NCI-H446 (cell line): ENCODE data around the gene LRP1B.
A peak's percentile ranks its signal among the peaks of the same experiment; 100 is the strongest.

Source experiments
- DNase-seq, 2 experiments: peaks; one replicate each; lab custom pipeline; 2025; lab: John Stamatoyannopoulos, UW

The LRP1B gene

GRCh38 chr2:141517180-141517851, 613.5 kb downstream of the LRP1B start:
- DNase-seq: no peak

GRCh38 chr2:141515931-141516330, 614.9 kb downstream of the LRP1B start:
- no peak for DNase-seq

GRCh38 chr2:141513853-141514252, 617.0 kb downstream of the LRP1B start:
- no peak for DNase-seq

DNA sequence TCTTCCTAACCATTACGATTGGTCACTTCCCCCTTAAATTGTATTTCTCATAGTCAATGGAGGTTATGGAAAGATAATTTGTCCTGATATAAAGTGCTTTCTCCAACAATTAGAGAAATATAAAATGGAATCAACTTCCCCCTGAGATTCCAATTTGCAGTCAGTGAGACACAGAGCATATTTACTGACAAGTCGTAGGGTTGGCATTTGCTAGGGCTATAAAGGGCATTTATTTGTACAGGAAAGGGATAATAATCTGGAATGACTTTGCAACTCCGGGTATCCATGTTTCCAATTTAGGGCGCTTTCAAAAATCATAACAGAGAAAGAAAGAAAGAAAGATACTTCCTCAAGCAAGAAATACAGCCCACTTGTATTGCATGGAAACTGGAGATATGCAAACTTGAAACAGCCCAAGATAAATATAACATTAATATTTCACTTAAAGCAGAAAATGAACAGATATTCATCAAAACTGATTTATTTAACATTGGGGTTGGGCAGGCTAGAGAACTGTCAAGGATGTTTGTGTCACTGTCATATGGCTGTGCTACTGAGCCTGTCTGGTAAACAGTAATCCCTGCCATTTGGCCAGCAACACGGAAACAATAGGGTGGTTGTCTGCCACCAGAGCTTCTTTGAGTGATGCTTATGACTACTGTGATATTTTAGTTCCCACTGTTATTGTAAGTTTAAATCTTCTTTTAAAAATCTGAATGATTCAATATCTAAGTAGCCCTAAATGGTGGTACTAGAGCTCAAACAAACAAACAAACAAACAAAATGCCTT, 621.8 kb downstream of the LRP1B start:
- DNase-seq: peak in 1 of 2 experiments; percentile 15

GRCh38 chr2:141508086-141508752, 622.6 kb downstream of the LRP1B start:
- DNase-seq: no peak

DNA sequence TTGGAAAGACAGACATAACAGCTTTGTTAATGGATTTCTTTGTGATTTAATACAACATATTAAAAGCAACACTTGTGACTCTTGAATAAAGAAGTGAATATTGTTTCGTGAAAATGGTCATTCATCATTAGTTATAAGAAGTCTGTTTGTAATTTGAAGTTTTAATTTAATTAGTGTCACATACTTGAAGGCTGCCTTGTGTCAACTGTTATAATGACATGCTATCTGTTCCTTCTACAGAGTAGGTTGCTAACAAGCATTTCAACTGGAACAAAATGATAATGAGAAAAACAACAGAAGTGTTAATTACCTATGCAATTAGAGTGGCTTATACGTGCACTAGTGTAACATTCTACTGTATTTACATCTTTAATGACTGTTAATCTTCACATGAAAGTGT, 624.7 kb downstream of the LRP1B start:
- no peak for DNase-seq

DNA sequence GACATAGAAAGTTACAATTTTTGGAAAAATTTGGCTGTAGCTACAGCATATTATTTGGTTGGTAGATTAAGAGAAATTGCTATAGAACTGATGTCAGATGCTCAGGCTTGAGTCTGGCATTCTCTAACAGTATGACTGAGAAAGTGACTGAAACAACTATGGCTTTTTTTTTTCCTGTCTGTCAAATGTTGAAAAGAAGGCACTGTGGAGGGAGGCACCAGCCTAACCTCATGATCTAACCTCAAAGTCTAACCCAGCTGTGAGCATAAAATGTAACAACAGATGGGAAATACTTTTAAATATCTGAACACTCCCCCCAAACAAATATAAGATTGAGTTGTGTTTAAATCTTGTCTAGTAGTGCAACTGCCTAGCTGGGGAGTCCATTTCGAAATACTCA, 629.1 kb downstream of the LRP1B start:
- no peak for DNase-seq

- DNase-seq: no peak
These were observed 631.7 kb downstream of the LRP1B start for GRCh38 chr2:141499123-141499522.

GRCh38 chr2:141498561-141498960, 632.3 kb downstream of the LRP1B start:
- DNase-seq: no peak

GRCh38 chr2:141497272-141497671, 633.5 kb downstream of the LRP1B start:
- no peak for DNase-seq

DNA sequence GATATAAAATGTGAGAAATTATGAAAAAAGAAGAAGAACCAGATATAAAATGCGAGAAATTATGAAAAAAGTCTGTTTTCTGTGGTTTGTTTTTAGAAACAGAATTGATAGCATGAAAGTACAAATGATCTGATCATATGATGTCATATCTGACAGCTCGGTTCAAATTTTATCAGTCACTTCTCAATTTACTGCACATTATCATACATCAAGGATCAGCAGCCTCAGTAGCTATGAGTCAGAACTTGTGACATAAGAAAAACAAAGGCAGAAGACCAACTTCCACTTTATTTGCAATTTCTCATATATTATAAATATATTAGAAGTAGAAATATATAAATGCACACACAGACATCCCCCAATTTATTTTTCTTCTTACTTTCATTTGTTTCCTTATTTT, 634.0 kb downstream of the LRP1B start:
- no peak for DNase-seq

DNA sequence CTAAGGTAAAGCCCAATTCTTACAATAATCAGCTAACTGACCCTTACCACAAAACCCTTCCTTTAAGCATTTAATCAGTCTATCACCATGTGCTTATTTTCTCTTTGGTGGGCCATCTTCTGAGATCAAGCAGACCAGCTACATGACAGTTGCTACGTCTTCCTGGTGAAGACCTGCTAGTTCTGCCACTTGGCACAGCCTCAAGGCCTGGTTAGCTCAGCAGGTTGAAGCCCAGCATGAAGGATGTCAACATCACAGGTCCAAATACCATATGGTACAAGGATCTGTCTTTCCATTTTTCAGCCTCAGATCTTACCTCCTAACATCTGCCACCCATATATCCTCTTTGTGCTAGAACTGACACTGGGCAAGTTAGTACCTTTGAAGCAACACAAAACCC, 636.9 kb downstream of the LRP1B start:
- DNase-seq: peak; percentile 53 to 91

GRCh38 chr2:141492816-141493215, 638.0 kb downstream of the LRP1B start:
- no peak for DNase-seq

DNA sequence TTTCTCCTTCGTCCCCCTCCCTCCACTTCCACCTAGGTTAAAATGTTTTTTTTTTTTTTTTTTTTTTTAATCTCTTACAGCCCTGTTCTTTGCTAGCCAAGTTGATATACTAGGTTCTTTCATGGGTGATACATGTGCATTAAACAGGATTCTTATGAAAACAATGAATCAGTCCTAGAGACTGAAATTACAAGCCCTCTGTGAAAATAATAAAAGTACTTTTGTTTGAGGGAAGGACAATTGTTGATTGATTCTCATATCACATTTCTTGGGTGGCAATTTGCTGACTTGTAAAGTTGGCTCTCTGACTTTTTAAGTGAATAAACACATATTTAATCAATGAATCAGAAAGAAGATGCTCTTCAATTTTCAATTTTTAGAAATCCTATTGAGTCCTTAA, 639.9 kb downstream of the LRP1B start:
- DNase-seq: no peak

GRCh38 chr2:141482697-141483096, 648.1 kb downstream of the LRP1B start:
- no peak for DNase-seq

- DNase-seq: peak in 1 of 2 experiments; percentile 6
These were observed 655.0 kb downstream of the LRP1B start for GRCh38 chr2:141475801-141476200.

GRCh38 chr2:141468761-141469160, 662.1 kb downstream of the LRP1B start:
- DNase-seq: peak; percentile 21 to 46

GRCh38 chr2:141467331-141467730, 663.5 kb downstream of the LRP1B start:
- no peak for DNase-seq

- no peak for DNase-seq
These were observed 665.8 kb downstream of the LRP1B start for GRCh38 chr2:141464995-141465394.

GRCh38 chr2:141458351-141458750, 672.5 kb downstream of the LRP1B start:
- DNase-seq: no peak

- no peak for DNase-seq
These were observed 674.9 kb downstream of the LRP1B start for GRCh38 chr2:141455877-141456276.

DNA sequence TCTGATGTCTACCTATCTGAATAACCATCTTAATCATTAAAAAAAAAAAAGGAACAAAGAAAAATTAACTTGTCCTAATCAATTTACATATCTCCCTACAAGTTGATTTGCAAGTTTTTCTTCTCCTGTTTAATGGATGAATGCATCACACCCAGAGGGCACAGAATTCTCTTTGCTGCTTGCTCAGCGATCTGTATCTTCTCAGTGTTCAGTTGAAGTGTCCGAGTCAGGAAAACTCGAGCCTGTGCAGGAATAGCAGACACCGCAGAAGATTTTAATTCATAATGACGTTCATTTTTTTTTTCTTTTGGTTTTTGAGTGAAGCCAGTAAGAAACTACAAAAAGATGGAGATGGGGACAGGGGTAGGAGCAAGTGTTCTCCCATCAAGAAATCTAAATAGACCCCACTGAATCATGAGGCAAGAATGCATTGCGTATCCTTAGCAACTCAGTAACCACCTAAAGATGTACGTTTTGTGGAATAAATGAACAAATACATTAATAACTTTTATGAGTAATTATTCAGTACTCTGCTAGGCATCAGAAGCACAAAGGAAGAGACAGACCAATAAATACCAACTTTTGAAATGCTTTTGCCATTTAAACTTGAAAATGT, 675.5 kb downstream of the LRP1B start:
- no peak for DNase-seq
